ENCODE measurements around the gene OBSL1.

- TF ChIP-seq CTCF (IDR thresholded peaks at IDR 0.05) = no peak
- no peak for TF ChIP-seq EP300 (IDR thresholded peaks at IDR 0.05)
- no peak for TF ChIP-seq POLR2A (IDR thresholded peaks at IDR 0.05)
These were observed 7.9 kb downstream of the OBSL1 start for GRCh38 chr2:219563271-219563928.

All from ovary (tissue), 3 donors.